ENCODE measurements around the gene PCDHA6.

GRCh38 chr5:140840978-140841962, 13.5 kb downstream of the PCDHA6 start, which contains the start of gene PCDHA8:
- TF ChIP-seq, protein P1, sequence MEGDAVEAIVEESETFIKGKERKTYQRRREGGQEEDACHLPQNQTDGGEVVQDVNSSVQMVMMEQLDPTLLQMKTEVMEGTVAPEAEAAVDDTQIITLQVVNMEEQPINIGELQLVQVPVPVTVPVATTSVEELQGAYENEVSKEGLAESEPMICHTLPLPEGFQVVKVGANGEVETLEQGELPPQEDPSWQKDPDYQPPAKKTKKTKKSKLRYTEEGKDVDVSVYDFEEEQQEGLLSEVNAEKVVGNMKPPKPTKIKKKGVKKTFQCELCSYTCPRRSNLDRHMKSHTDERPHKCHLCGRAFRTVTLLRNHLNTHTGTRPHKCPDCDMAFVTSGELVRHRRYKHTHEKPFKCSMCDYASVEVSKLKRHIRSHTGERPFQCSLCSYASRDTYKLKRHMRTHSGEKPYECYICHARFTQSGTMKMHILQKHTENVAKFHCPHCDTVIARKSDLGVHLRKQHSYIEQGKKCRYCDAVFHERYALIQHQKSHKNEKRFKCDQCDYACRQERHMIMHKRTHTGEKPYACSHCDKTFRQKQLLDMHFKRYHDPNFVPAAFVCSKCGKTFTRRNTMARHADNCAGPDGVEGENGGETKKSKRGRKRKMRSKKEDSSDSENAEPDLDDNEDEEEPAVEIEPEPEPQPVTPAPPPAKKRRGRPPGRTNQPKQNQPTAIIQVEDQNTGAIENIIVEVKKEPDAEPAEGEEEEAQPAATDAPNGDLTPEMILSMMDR (conservative IDR thresholded peaks at IDR 0.05 in 1 of 2, IDR thresholded peaks at IDR 0.05 in 1 of 2; ENCODE audit: extremely low read depth in 1 of 2, insufficient read depth in 1 of 2, low read depth in 1 of 2, low read length in 2 of 2) = peak; percentile 5 to 23
- no peak for TF ChIP-seq EZH2 (IDR thresholded peaks at IDR 0.05; ENCODE audit: borderline replicate concordance, low read length)

All from mammary epithelial cell (primary cell).